Chondrocyte (in vitro differentiated cells): ENCODE measurements around the gene TMEM53. TPM values are rescaled to one million over a fixed set of nuclear protein-coding genes. Genes with fewer than 3 reads are reported as not detected.

Source experiments
- DNase-seq: peaks from one replicate; pipeline ENCODE4 v3.0.0; 2021; ENCODE audit warnings: mixed read lengths, low spot score
- H3K27ac Mint-ChIP-seq: one replicate; pipeline ENCODE4 v1.8.0; 2021; ENCODE audit warnings: mild to moderate bottlenecking, moderate library complexity, mixed read lengths; ENCODE audit not compliant: unreplicated experiment
- H3K27me3 Mint-ChIP-seq: 2 replicates; pipeline ENCODE4 v1.8.0; 2021; ENCODE audit warnings: low read depth, mixed read lengths
- H3K36me3 Mint-ChIP-seq: 2 replicates; pipeline ENCODE4 v1.8.0; 2021; ENCODE audit warnings: low read depth, mixed read lengths
- H3K4me1 Mint-ChIP-seq: 2 replicates; pipeline ENCODE4 v1.8.0; 2021; ENCODE audit warnings: low read depth, mild to moderate bottlenecking, mixed read lengths
- H3K4me3 Mint-ChIP-seq: one replicate; pipeline ENCODE4 v1.8.0; 2021; ENCODE audit warnings: mild to moderate bottlenecking, moderate library complexity, mixed read lengths; ENCODE audit not compliant: unreplicated experiment
- H3K9me3 Mint-ChIP-seq: 2 replicates; pipeline ENCODE4 v1.8.0; 2021; ENCODE audit warnings: low read depth, mixed read lengths
- CTCF ChIP-seq: fragments of 200-600 bp; sonication (generic); IDR thresholded peaks from 2 replicates; pipeline ENCODE4 v1.5.0; 2021; ENCODE audit warnings: antibody characterized with exemption, mild to moderate bottlenecking, moderate library complexity
- total RNA-seq: library from RNA; stranded (reverse); gene quantifications from 3 replicates; pipeline ENCODE4 v1.2.1, GENCODE V29; 2021

Gene TMEM53
- total RNA-seq, 1 donor from 2014 or later, result 5.8 TPM

GRCh38 chr1:44678120-44678519 is 3.8 kb upstream of the TMEM53 start:
- peaks cover 16% of the 10 kb centered on the region for H3K4me1 Mint-ChIP-seq
- peak; percentile 2 for DNase-seq
- H3K27me3 Mint-ChIP-seq, result no peaks in the 10 kb centered on the region
- H3K36me3 Mint-ChIP-seq, result no peaks in the 10 kb centered on the region
- H3K4me3 Mint-ChIP-seq, result no peak overlapping the region
- no peak overlapping the region for H3K27ac Mint-ChIP-seq
- no peak for TF ChIP-seq CTCF
- no peaks in the 10 kb centered on the region for H3K9me3 Mint-ChIP-seq

- TF ChIP-seq CTCF, result peak; percentile 71
- Mint-ChIP-seq H3K27ac (no peak overlapping the region), H3K9me3 (no peaks in the 10 kb centered on the region), H3K27me3 (no peaks in the 10 kb centered on the region), H3K4me1 (peaks cover 24% of the 10 kb centered on the region), H3K36me3 (no peaks in the 10 kb centered on the region), H3K4me3 (no peak overlapping the region)
- peak; percentile 4 for DNase-seq
Measured at GRCh38 chr1:44677201-44677766, 3.0 kb upstream of the TMEM53 start.

GRCh38 chr1:44676484-44677200 is 2.4 kb upstream of the TMEM53 start:
- no peak for DNase-seq
- no peak for TF ChIP-seq CTCF
- H3K4me3 Mint-ChIP-seq, result no peak overlapping the region

GRCh38 chr1:44675186-44675585 is 905 bp upstream of the TMEM53 start:
- Mint-ChIP-seq H3K4me3 (peak overlapping the region; percentile 82), H3K27ac (no peak overlapping the region), H3K36me3 (peaks cover under 1% of the 10 kb centered on the region), H3K4me1 (peaks cover 29% of the 10 kb centered on the region), H3K27me3 (no peaks in the 10 kb centered on the region), H3K9me3 (no peaks in the 10 kb centered on the region)
- TF ChIP-seq CTCF, result no peak
- peak; percentile 33 for DNase-seq

More at GRCh38 chr1:44676484-44677200, 2.4 kb upstream of the TMEM53 start:
- Mint-ChIP-seq H3K27me3 (no peaks in the 10 kb centered on the region), H3K9me3 (no peaks in the 10 kb centered on the region), H3K4me1 (peaks cover 29% of the 10 kb centered on the region), H3K36me3 (no peaks in the 10 kb centered on the region), H3K27ac (no peak overlapping the region)

- Mint-ChIP-seq H3K27me3 (no peaks in the 10 kb centered on the region), H3K36me3 (peaks cover 2% of the 10 kb centered on the region), H3K4me1 (peaks cover 29% of the 10 kb centered on the region), H3K4me3 (peak overlapping the region; percentile 82), H3K9me3 (no peaks in the 10 kb centered on the region), H3K27ac (peak overlapping the region; percentile 96)
- TF ChIP-seq CTCF, result no peak
- no peak for DNase-seq
Measured at GRCh38 chr1:44673675-44674112, 587 bp downstream of the TMEM53 start.
